COR-L47 (cell line): ENCODE results near the gene SMOC2.
"Not testable (repeated sequence)": the region's sequence is repeated elsewhere in the genome, so short reads cannot be mapped to it uniquely, and the experiment has no call there.

Experiments used
- DNase-seq: peaks from one replicate; lab custom pipeline; 2025; lab: John Stamatoyannopoulos, UW

The SMOC2 gene

DNA sequence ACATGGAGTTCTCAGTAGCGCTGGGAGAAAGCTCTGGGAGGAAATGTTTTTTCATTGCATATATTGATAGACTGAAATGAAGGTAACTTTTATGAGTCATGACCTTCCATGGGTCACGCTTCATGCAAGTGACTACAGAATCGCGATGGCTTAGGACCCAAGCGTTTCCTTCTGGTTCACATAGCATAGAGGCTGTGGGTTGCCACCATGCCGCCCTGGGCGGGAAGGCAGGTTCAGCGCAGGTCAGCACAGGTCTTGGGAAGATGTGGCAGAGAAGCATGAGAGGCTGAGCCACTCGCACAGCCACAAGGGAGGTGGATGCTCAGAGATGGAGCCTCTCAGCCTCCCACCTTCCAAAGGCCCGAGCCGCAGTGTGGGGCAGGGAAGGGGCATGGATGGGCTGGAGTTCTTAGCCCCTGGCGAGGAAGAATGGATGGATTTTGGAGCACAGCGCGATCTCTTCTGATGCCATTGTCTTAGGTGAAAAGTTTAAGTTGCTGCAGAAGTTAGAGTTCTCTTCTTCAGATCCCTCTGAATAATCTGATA is 219.5 kb downstream of the SMOC2 start:
- DNase-seq = no peak

DNA sequence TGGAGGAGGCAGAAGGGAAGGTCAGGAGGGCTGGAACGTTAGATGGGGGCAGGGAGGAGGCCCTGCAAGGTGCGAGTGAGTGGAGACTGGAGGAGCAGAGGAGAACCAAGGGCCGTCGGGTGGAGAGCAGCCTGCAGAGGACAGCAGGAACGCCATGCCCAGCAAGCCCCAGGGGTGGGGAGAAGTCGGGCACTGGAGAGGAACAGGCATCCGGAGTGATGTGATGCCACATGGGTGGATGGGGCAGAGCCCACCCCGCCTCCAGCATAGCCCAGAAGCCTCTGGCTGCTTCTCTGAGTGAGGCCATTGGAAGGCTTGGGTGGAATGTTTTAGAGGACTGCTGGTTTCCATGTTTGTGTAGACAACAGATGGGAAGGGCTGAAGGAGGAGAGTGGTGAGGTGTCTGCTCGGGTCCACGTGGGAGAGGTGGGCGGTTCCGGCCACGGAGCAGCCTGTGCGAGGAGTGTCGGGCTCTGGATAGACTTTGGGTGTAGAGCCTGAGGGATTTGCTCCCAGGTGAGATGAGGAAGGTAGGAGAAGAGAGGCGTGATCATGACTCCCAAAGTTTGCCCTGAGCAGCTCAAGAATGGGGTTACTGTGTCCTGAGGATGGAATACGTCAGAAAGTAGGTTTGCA is 221.4 kb downstream of the SMOC2 start:
- no peak for DNase-seq

DNA sequence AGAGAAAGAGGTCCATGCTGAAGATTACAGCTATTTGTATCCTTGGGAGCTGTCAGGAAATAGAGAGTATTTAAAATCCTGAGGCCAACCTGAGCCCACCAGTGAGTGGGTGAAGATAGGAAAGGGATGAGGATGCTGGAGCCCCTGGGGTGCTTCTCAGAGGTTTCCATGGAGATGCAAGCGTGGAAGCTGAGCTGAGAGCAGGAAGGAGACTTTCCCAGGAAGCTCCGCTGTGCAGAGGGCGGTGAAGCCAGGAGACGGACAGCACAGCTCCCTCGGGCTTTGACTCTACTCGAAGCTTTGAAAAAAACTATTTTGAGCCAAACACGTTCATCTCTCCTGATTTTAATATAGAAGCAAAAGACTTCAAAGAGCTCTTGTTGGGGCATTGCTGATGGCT is 222.1 kb downstream of the SMOC2 start:
- DNase-seq = no peak

DNA sequence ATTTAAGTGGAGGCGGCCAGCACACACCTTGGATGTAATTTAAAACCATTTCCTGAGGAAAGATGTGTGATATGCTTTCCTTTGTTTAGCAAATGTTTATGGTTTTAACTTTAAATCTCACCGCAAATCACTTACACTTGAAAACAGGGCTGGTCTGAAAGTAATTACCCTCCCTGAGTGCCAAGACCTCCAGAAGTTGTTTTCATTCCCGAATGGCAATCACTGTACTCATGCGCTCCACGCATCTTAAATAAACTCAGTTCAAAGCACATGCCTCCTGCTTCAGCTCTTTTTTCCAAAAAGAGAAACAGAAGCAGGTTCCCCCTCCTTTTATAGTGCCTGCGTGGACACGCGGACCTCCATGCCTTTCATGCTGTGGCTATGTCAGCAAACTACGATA is 224.0 kb downstream of the SMOC2 start:
- no peak for DNase-seq

DNA sequence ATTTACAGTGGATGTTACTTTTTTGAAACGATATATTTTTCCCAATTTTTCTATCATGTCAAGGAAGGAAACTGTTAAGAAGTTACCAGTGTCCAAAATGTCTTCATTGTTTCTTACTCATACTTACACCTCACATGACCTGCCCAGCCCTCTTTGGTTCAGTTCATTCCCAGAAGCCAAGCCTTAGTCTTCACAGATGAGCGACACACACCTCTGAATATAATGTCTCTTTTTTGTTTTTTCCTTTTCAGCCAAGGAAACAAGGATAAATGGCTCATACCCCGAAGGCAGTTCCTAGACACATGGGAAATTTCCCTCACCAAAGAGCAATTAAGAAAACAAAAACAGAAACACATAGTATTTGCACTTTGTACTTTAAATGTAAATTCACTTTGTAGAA is 225.2 kb downstream of the SMOC2 start:
- DNase-seq = no peak

DNA sequence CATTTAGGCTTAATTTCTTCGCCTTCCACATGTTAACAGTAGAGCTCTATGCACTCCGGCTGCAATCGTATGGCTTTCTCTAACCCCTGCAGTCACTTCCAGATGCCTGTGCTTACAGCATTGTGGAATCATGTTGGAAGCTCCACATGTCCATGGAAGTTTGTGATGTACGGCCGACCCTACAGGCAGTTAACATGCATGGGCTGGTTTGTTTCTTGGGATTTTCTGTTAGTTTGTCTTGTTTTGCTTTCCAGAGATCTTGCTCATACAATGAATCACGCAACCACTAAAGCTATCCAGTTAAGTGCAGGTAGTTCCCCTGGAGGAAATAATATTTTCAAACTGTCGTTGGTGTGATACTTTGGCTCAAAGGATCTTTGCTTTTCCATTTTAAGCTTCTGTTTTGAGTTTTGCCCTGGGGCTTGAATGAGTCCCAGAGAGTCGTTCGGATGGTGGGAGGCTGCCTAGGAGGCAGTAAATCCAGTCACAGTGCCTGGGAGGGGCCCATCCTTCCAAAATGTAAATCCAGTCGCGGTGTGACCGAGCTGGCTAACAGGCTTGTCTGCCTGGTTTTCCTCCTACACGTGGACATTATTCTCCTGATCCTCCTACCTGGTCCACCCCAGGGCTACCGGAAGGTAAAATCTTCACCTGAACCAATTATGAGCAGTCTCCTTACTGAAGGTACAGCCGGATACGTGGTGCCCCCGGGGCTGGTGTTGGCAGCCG is 225.9 kb downstream of the SMOC2 start:
- no peak for DNase-seq

DNA sequence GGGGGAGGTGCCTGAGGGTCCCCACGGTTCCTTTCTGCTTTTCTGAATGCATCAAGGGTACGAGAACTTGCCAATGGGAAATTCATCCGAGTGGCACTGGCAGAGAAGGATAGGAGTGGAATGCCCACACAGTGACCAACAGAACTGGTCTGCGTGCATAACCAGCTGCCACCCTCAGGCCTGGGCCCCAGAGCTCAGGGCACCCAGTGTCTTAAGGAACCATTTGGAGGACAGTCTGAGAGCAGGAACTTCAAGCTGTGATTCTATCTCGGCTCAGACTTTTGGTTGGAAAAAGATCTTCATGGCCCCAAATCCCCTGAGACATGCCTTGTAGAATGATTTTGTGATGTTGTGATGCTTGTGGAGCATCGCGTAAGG is 226.4 kb downstream of the SMOC2 start:
- DNase-seq = no peak

DNA sequence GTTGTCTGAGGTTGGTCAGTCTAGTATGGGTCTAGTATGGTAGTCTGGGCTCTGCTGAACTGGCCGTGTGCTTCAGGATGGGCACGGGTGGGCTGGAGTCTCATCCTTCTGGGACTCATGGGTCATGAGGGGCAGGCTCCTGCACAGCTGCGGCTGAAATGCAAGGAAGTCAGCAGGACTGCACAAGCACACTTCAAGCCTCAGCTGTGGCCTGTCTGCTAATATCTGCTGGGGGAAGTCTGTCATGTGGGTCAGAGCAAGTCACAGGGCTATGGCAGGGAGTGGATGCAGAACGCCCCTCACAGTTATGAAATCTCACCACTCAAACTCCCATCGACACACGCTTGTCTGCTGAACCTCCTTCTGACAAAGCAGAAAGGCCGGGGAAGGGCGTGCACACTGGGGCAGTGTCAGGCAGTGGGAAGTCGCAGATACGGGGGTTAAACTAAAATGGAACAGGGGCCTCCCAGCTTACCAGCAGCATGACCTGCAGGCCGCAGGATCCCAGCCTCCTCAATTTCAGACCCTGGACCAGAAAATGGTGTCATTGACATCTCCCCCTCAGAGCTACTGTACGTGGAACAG is 229.5 kb downstream of the SMOC2 start:
- no peak for DNase-seq

DNA sequence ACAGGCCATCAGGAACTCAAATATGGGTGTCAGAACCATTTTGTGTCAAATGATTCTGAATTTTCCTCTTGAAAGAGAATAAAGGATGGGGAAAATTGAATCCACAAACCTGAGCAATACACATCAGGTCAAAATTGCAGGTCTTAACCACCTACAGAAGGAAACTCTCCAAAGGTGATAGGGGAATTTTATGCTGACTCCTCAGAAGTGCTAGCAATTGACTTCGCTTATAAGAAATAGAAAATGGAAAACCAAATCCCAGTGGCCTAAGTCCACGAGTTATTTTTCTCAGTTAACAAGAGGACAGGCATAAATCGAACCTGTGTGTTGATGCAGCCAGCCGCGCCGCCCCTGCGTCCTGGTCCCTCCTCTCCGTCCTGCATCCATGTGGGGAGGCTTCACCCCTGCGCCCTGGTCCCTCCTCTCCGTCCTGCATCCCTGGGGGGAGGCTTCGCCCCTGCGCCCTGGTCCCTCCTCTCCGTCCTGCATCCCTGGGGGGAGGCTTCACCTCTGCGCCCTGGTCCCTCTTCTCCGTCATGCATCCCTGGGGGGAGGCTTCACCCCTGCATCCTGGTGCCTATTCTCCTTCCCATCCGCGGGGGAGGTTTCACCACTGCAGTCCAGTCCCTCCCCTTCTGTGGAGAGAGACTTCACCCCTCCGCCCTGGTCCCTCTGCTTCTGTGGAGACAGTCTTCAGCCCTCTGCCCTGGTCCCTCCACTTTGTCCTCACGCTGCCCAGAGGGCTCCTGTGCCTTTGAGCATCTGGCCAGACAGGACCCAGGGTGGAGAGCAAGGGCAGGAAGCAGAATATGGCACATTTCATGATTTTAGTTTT is 230.3 kb downstream of the SMOC2 start:
- no peak for DNase-seq

DNA sequence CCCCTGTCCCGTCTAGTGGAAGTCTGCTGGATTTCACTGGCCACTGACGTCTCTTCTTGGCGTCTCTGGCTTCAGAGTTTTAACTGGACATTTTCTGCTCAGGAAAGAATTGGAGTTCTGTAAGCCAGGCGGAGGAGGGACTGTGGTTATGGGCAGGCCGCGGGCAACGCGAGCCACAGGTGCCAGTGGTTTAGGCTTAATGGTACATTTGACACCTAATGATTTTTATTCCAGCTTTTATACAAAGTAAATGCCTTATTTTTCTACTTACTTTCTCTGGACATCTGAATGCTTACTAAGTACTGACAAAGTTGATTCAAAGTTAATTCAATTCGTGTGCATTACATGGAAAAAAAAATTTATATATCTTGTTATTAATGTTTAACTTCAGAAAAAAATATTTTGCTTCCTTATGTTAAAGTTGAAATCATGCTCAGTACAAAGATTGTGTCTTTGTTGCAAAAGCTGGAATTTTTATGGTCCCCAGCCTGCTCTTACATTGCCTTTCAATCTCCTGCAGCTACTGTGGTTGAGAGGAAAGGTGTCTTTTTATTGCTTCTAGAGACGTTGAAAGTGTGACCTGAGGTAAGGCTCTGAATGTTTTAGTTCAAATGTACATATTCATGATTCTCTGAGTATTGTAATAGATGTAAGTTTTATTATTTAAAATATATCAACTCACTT is 231.0 kb downstream of the SMOC2 start:
- no peak for DNase-seq

DNA sequence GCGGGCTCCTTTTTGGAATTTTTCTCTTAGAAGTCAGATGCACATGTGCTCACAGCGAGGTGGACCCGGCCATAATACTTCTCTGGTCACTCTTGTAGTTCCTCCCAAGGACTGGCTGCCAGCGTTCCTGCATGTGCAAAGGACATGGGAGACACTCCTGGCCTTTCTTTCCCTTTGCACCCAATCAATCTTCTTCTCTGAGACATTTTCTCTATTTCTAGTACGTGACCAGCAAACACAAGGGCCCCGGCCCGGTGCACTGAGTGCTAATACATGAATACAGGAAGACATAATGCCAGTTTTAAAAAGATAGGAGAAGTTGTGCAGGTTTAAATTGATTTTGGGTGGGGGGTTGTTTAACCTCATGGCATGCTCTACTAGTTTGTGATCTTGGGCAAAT is 233.6 kb downstream of the SMOC2 start:
- DNase-seq = no peak

DNA sequence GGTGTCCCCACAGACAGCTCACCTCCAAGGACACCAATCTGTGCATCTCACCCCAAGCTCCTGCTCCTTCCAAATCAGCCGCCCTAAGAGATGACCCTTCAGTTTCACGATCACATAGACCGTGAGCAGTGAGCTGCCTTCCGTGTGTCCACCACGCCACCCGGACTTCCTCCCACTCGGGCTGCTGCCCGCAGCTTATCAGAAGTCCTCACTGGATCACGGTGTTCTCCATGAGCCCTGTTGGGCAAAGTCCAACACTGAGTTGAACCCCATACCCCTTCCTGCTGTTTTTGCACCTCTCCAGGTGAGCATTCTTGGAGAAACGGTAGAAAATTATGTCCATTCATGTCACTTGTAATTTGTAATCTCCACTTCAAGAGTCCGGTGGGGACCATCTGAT is 234.4 kb downstream of the SMOC2 start:
- DNase-seq = no peak

DNA sequence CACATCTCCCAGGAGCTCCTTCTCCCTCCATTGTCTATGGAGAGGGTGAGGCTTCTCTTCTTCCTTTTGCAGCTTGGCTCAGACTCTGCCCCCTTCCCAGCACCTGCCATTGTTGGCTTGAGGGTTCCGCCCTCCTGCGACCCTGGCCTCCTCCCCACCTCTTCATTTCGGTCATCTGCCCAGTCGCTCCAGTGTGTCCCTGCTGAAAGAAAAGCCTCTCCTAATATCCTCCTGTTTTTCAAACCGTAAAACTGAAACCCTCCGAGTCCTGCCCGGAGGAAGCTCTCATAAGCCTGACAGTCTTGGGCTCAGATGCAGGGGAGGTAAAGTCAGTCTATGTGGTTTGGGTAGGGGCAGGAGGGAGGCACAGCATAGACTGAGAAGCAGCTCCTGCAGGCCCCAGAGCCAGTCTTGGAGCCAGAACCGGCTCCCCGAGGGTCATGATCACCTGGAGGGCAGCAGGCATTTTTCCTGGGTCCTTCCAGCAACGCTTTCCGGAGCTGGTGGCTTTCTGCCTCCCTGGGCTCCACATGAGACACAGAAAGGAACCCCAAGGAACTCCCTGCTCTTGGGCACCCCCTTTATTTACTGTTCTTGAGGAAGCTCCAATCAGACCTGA is 235.1 kb downstream of the SMOC2 start:
- DNase-seq = no peak

DNA sequence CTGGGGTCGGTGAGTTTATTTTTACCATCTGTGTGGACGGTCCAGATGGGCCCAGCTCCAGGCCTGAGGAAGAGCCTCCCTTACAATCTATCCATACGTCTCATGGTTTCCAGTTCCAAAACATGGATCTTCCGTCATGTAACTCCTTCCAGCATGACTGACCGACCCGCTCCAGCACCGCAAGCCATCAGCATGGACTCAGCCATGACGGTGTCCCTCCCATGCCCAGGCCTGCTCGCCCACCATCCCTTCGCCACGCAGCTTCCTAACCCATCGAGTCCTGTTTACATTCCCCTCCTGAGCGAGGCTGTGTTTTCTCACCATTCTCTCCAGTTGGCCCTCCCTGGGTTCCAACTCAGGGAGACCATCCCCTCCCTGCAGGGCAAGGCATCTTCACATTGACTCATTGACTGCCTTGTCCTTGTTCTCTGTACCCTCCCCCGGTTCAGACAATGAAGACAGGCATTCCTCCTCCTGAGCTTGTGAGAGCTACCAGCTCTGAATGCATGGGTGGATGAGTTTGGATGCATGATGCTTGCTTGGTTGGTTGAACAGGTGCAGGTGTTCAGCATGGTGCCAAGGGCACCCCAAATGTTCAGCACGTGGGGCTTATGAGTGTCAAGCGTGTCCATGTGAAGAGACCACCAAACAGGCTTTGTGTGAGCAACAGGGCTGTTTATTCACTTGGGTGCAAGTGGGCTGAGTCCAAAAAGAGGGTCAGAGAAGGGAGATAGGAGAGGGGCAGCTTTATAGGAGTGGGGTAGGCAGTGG is 235.8 kb downstream of the SMOC2 start:
- DNase-seq = no peak

DNA sequence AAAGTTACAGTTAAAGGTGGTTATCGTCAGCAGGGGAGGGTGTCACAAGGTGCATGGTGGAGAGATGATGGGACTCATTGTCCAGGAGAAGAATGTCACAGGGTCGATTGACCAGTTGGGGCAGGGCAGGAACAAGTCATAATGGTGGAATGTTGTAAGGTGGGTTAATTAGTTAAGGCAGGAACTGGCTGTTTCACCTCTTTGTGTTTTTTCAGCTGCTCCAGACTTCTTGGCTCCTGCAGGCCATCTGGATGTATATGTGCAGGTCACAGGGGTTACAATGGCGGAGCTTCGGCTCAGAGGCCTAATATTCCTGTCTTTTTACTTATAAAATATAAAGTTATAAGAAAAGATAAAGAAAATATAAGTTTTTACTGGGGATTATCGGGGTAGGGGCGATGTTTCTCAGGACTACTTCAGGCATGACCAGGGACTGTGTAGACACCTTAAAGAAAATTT is 236.4 kb downstream of the SMOC2 start:
- DNase-seq = not testable (repeated sequence)

DNA sequence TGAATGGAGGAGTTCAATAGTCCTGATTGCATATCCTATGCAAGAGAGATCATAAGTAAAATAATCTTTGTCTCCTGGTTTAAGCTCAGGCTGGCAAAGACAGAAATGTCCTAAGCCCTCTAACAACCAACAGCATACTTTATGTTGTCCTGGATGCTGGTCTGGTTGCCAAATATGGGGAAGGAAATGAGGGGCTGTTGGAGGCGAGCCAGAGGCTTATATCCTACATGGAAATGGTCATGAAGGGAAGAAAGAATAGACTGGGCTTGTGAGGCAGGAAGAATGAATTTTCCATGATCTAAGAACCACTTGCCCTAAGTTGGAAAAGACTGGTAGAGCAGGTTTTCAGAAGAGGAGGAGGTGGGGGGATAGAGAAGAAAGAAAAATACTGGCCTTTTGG is 237.1 kb downstream of the SMOC2 start:
- DNase-seq = no peak

DNA sequence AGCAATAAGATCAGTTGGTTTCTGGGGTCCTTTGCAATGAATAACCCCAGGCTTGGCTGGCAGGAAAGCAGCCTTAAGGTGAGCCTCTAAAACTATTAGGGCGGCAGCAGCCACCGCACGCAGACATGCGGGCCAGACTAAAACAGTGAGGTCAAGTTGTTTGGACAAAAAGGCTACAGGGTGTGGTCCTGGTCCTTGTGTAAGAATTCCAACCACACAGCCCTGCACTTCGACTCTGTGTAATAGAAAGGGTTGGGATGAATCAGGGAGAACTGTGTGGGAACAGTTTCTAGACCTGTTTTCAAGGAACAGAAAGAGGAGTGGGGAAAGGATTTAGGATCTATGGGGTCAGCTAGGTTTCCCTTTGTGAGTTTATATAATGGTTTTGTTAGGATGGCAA is 237.6 kb downstream of the SMOC2 start:
- no peak for DNase-seq

DNA sequence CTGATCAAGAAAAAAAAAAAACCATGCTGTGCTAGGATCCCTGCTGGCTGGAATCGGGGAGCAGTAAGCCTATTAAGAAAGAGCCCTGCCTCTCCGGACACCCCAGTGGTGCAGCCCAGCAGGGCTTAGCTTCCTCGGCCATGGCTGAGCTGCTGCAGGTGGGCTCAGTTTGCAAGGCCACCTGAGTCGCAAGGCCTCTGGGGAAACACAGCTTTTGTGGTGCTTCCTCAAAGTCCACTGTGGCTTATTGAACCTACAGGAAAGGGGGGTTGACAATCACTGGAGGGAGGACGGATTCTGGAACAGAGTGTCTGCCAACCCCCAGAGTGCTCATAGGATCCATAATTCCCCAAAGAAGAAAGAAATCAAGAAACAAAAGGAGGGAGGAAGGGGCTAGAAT is 240.8 kb downstream of the SMOC2 start:
- no peak for DNase-seq

DNA sequence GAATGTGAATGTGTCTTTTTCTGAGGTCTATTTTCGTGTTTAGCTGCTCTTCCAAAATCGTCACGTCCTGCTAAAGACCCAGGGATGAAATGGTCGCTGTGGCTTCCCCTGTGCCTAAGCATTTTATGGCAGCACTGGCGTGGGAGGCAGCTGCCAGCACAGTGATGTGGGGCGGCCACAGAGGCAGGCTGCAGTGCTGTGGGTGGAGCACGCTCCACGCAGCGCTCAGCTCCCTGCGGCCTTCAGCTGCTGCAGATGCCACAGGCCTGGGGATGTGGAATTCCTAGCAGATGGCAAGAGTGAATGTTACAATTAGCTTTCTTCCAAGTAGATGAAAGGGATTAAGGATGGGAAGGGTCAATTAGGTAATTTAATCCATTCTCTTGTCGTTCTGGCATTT is 242.6 kb downstream of the SMOC2 start:
- no peak for DNase-seq

DNA sequence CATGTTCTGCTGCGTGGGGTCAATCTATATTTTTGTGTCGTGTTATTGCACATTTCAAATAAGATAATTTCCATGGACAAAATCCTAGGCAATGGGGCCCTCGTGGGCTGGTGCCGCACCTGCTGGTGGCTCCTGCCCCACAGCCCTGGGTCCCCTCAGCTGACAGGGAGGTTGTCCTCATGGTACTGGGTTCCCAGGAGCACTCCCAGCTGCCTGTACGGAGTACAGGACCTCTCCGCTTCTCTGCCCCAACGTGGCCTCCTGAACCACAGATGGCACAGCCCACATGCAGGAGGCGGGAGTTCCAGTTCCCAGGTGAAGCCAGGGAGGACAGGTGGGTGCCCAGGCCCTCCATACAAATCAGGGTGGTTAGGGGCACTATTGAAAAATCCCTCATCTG is 243.5 kb downstream of the SMOC2 start:
- DNase-seq = no peak

DNA sequence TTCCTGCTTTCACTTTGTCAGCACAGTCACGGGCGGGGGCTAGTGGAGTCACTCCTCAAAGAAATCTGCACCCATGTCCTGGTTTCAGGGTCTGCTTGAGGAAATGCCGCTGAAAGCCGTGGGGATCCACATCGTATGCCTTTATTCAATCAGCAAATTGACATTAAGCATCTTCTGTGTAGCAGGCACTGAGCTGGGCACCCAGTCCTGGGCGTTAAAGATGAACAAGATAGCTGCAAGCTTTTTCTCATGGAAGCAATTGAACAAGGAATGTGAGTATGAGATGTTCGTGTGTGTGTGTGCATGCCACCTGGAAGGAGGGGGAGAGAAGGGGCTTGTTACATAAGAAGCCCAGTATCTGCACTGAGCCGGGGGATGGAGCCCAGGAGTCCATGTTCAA is 243.9 kb downstream of the SMOC2 start:
- DNase-seq = no peak
